HCT116 (cell line): ENCODE data around the gene FADS1.

Source experiments
- CEBPB ChIP-seq: IDR thresholded peaks from 2 replicates; pipeline ENCODE4 v1.6.1; 2012; ENCODE audit warnings: low read depth
- CTCF ChIP-seq, 3 experiments: fragments of 200-600 bp in 1 of 3; sonication (generic) in 1 of 3; IDR thresholded peaks in 2 of 3; conservative IDR thresholded peaks in 1 of 3; 2 replicates each; pipeline ENCODE4 v1.5.1; 2012 to 2017; ENCODE audit warnings: low read depth in 2 of 3, low read length in 2 of 3, antibody characterized with exemption in 1 of 3, borderline replicate concordance in 1 of 3, control low read depth in 1 of 3, mild to moderate bottlenecking in 1 of 3, mixed read lengths in 1 of 3, mixed run types in 1 of 3, moderate library complexity in 1 of 3; ENCODE audit not compliant: insufficient read depth in 1 of 3
- EGR1 ChIP-seq: IDR thresholded peaks from 2 replicates; pipeline ENCODE4 v1.6.1; 2012; ENCODE audit warnings: low read depth
- EZH2 ChIP-seq: fragments of 200-600 bp; sonication (generic); IDR thresholded peaks from 2 replicates; pipeline ENCODE4 v1.6.1; 2017; ENCODE audit warnings: antibody characterized with exemption, mixed run types
- EZH2phosphoT487 ChIP-seq: fragments of 200-600 bp; IDR thresholded peaks from 2 replicates; pipeline ENCODE4 v1.6.1; 2018; ENCODE audit warnings: antibody characterized with exemption, borderline replicate concordance
- MAX ChIP-seq: IDR thresholded peaks from 2 replicates; pipeline ENCODE4 v1.6.1; 2012
- POLR2A ChIP-seq: IDR thresholded peaks from 2 replicates; pipeline ENCODE4 v1.7.0; 2011; ENCODE audit warnings: borderline replicate concordance; ENCODE audit not compliant: insufficient read depth, insufficient read length; ENCODE audit errors: extremely low read depth
- POLR2AphosphoS5 ChIP-seq: IDR thresholded peaks from 2 replicates; pipeline ENCODE4 v1.6.1; 2011; ENCODE audit warnings: mild to moderate bottlenecking, low read depth, low read length, moderate library complexity
- RAD21 ChIP-seq: IDR thresholded peaks from 2 replicates; pipeline ENCODE4 v1.6.1; 2012; ENCODE audit warnings: low read depth, mild to moderate bottlenecking
- SIN3A ChIP-seq: IDR thresholded peaks from 2 replicates; pipeline ENCODE4 v1.6.1; 2012; ENCODE audit warnings: low read depth
- YY1 ChIP-seq: IDR thresholded peaks from 2 replicates; pipeline ENCODE4 v1.6.1; 2011; ENCODE audit warnings: low read length, low read depth, moderate library complexity, mild to moderate bottlenecking; ENCODE audit not compliant: insufficient replicate concordance; ENCODE audit errors: extremely low read depth
- ZNF274 ChIP-seq: fragments of 200-500 bp; sonication (Bioruptor generic); IDR thresholded peaks from 2 replicates; pipeline ENCODE4 v1.6.1; 2014; ENCODE audit warnings: mild to moderate bottlenecking, low read depth, low read length, inconsistent platforms
- TF ChIP-seq, protein P1 (sequence below): IDR thresholded peaks from 2 replicates; pipeline ENCODE4 v1.6.1; 2012; ENCODE audit warnings: low read depth
- TF ChIP-seq, protein P2 (sequence below): IDR thresholded peaks from 2 replicates; pipeline ENCODE4 v1.6.1; 2012

DNA sequence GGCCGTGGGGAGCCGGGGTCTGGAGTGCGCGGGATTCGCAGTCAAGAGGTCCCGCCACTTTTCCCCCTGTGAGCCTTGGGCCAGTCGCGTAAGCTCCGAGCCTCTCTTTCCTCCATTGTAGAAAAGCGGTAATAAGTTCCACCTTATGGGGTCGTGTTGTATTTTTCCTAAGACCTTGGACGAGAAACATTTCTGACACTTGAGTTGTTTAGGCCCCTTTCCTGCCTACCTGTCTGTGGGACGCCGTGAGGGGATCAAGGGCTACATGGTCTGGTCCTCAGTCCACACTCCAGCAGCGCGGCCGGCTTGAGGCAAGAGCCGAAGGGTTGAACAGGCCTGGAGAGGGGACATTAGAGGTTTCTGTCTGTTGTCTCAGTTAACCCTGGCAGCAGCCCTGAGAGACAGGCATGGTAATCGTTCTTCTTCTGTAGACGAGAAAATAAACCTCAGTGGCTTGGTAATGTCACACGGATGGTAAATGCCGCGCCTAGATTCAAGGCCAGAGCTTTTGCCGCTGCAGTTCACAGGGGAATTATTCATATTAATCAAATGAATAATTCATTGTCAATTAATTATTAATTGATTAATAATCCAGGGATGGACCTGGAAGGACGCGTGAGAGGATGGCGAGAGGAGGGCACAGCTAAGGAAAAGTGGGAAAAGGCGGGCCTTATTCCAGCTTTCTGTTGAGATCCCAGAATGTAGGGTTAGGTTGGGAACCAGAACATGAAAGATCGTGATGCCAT, 23.5 kb downstream of the FADS1 start:
- no peak for TF ChIP-seq CTCF (IDR thresholded peaks at IDR 0.05 in 2 of 3, conservative IDR thresholded peaks at IDR 0.05 in 1 of 3; ENCODE audit: borderline replicate concordance in 1 of 3, insufficient read depth in 1 of 3, low read depth in 2 of 3, low read length in 2 of 3)
- no peak for TF ChIP-seq CEBPB
- no peak for TF ChIP-seq EZH2
- TF ChIP-seq POLR2AphosphoS5: no peak
- no peak for TF ChIP-seq MAX
- no peak for TF ChIP-seq SIN3A
- no peak for TF ChIP-seq ZNF274
- TF ChIP-seq, protein P1, sequence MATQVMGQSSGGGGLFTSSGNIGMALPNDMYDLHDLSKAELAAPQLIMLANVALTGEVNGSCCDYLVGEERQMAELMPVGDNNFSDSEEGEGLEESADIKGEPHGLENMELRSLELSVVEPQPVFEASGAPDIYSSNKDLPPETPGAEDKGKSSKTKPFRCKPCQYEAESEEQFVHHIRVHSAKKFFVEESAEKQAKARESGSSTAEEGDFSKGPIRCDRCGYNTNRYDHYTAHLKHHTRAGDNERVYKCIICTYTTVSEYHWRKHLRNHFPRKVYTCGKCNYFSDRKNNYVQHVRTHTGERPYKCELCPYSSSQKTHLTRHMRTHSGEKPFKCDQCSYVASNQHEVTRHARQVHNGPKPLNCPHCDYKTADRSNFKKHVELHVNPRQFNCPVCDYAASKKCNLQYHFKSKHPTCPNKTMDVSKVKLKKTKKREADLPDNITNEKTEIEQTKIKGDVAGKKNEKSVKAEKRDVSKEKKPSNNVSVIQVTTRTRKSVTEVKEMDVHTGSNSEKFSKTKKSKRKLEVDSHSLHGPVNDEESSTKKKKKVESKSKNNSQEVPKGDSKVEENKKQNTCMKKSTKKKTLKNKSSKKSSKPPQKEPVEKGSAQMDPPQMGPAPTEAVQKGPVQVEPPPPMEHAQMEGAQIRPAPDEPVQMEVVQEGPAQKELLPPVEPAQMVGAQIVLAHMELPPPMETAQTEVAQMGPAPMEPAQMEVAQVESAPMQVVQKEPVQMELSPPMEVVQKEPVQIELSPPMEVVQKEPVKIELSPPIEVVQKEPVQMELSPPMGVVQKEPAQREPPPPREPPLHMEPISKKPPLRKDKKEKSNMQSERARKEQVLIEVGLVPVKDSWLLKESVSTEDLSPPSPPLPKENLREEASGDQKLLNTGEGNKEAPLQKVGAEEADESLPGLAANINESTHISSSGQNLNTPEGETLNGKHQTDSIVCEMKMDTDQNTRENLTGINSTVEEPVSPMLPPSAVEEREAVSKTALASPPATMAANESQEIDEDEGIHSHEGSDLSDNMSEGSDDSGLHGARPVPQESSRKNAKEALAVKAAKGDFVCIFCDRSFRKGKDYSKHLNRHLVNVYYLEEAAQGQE: no peak
- TF ChIP-seq, protein P2, sequence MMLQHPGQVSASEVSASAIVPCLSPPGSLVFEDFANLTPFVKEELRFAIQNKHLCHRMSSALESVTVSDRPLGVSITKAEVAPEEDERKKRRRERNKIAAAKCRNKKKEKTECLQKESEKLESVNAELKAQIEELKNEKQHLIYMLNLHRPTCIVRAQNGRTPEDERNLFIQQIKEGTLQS: no peak
- TF ChIP-seq RAD21: no peak
- no peak for TF ChIP-seq EZH2phosphoT487
- TF ChIP-seq POLR2A: no peak
- no peak for TF ChIP-seq EGR1
- TF ChIP-seq YY1: no peak
